Fibroblast of peridontal ligament (primary cell): Measurements from ENCODE around the gene STK26.
"Not testable (repeated sequence)": the region's sequence is repeated elsewhere in the genome, so short reads cannot be mapped to it uniquely, and the experiment has no call there.

Source experiments
- DNase-seq: peaks from one replicate; pipeline ENCODE4 v3.0.0-alpha.2; 2010; ENCODE audit errors: extremely low read depth

Gene STK26

GRCh38 chrX:132037479-132037993 lies 14.4 kb downstream of the STK26 start:
- DNase-seq = no peak

- no peak for DNase-seq
Observed at GRCh38 chrX:132040066-132040465, 17.0 kb downstream of the STK26 start.

GRCh38 chrX:132041015-132041414 lies 17.9 kb downstream of the STK26 start:
- DNase-seq = peak; percentile 18

GRCh38 chrX:132043977-132044376 lies 20.9 kb downstream of the STK26 start:
- DNase-seq = no peak

- DNase-seq = no peak
Observed at GRCh38 chrX:132044953-132045352, 21.9 kb downstream of the STK26 start.

GRCh38 chrX:132045456-132045855 lies 22.4 kb downstream of the STK26 start:
- DNase-seq = no peak

GRCh38 chrX:132046533-132046932 lies 23.4 kb downstream of the STK26 start:
- DNase-seq = no peak

- not testable (repeated sequence) for DNase-seq
Observed at GRCh38 chrX:132051778-132052177, 28.7 kb downstream of the STK26 start.

GRCh38 chrX:132058050-132058449 lies 34.9 kb downstream of the STK26 start:
- no peak for DNase-seq

GRCh38 chrX:132058975-132059374 lies 35.9 kb downstream of the STK26 start:
- no peak for DNase-seq

GRCh38 chrX:132059973-132060540 lies 37.0 kb downstream of the STK26 start:
- DNase-seq = no peak

GRCh38 chrX:132063334-132063733 lies 40.2 kb downstream of the STK26 start:
- DNase-seq = no peak

GRCh38 chrX:132063862-132064261 lies 40.8 kb downstream of the STK26 start:
- no peak for DNase-seq

- no peak for DNase-seq
Observed at GRCh38 chrX:132068405-132068804, 45.3 kb downstream of the STK26 start.

GRCh38 chrX:132071254-132071653 lies 48.2 kb downstream of the STK26 start:
- peak; percentile 40 for DNase-seq

GRCh38 chrX:132077414-132077813 lies 54.3 kb downstream of the STK26 start:
- no peak for DNase-seq

- DNase-seq = no peak
Observed at GRCh38 chrX:132077912-132078311, 54.8 kb downstream of the STK26 start.

- no peak for DNase-seq
Observed at GRCh38 chrX:132085786-132086185, 62.7 kb downstream of the STK26 start.

- DNase-seq = peak; percentile 17
Observed at GRCh38 chrX:132086672-132087071, 63.6 kb downstream of the STK26 start.

GRCh38 chrX:132088864-132089263 lies 65.8 kb downstream of the STK26 start:
- no peak for DNase-seq

- no peak for DNase-seq
Observed at GRCh38 chrX:132090403-132091159, 67.5 kb downstream of the STK26 start.

GRCh38 chrX:132092439-132093065 lies 69.5 kb downstream of the STK26 start:
- DNase-seq = peak; percentile 78
